Neural progenitor cell (in vitro differentiated cells): Measurements from ENCODE around the gene AGO1. TPM values are rescaled to one million over a fixed set of nuclear protein-coding genes. Genes with fewer than 3 reads are reported as not detected.
A peak's percentile ranks its signal among the peaks of the same experiment; 100 is the strongest.

Experiments used
- DNase-seq: peaks from one replicate; pipeline ENCODE4 v3.0.0-alpha.2; 2016; ENCODE audit warnings: low spot score
- H2AFZ ChIP-seq: fragments of 200-600 bp; sonication (generic); replicated peaks from 2 replicates; pipeline ENCODE4 v1.6.1; 2016; ENCODE audit warnings: antibody characterized with exemption
- H3F3A ChIP-seq: fragments of 200-600 bp; sonication (generic); 2 replicates; pipeline ENCODE4 v1.6.1; 2016; ENCODE audit warnings: antibody characterized with exemption, low read depth
- H3K27ac ChIP-seq: fragments of 200-600 bp; sonication (generic); 2 replicates; pipeline ENCODE4 v1.5.1; 2016; ENCODE audit warnings: mild to moderate bottlenecking
- H3K27me3 ChIP-seq: fragments of 200-600 bp; sonication (generic); 2 replicates; pipeline ENCODE4 v1.6.1; 2016; ENCODE audit warnings: mild to moderate bottlenecking, moderate library complexity
- H3K36me3 ChIP-seq: fragments of 200-600 bp; sonication (generic); 2 replicates; pipeline ENCODE4 v1.5.1; 2016
- H3K4me1 ChIP-seq: fragments of 200-600 bp; sonication (generic); 2 replicates; pipeline ENCODE4 v1.6.1; 2016; ENCODE audit warnings: mixed run types
- H3K4me2 ChIP-seq: fragments of 200-600 bp; sonication (generic); 2 replicates; pipeline ENCODE4 v1.6.1; 2016
- H3K4me3 ChIP-seq: fragments of 200-600 bp; sonication (generic); 2 replicates; pipeline ENCODE4 v1.5.1; 2016
- H3K79me2 ChIP-seq: fragments of 200-600 bp; sonication (generic); 2 replicates; pipeline ENCODE4 v1.6.1; 2016; ENCODE audit warnings: low read depth
- H3K9ac ChIP-seq: fragments of 200-600 bp; sonication (generic); 2 replicates; pipeline ENCODE4 v1.6.1; 2016
- H3K9me3 ChIP-seq: fragments of 200-600 bp; sonication (generic); 2 replicates; pipeline ENCODE4 v1.5.1; 2016; ENCODE audit warnings: low read depth
- H4K20me1 ChIP-seq: fragments of 200-600 bp; sonication (generic); 2 replicates; pipeline ENCODE4 v1.6.1; 2016; ENCODE audit warnings: low read depth
- H3K27ac Mint-ChIP-seq: 3 replicates; pipeline ENCODE4 v1.8.0; 2021; ENCODE audit warnings: mixed read lengths
- H3K27me3 Mint-ChIP-seq: 2 replicates; pipeline ENCODE4 v1.8.0; 2022; ENCODE audit warnings: low read depth, mild to moderate bottlenecking, inconsistent platforms, moderate library complexity, mixed read lengths; ENCODE audit not compliant: insufficient read depth
- H3K36me3 Mint-ChIP-seq: 3 replicates; pipeline ENCODE4 v1.8.0; 2021; ENCODE audit warnings: mixed read lengths
- H3K4me1 Mint-ChIP-seq: 3 replicates; pipeline ENCODE4 v1.8.0; 2021; ENCODE audit warnings: mixed read lengths
- H3K4me3 Mint-ChIP-seq: 3 replicates; pipeline ENCODE4 v1.8.0; 2021; ENCODE audit warnings: mild to moderate bottlenecking, moderate library complexity, mixed read lengths
- H3K9me3 Mint-ChIP-seq: 3 replicates; pipeline ENCODE4 v1.8.0; 2020; ENCODE audit warnings: mixed read lengths
- EZH2 ChIP-seq: fragments of 200-600 bp; sonication (generic); IDR thresholded peaks from 2 replicates; pipeline ENCODE4 v1.6.1; 2017; ENCODE audit warnings: antibody characterized with exemption, mild to moderate bottlenecking, moderate library complexity
- EZH2phosphoT487 ChIP-seq: fragments of 200-600 bp; sonication (generic); IDR thresholded peaks from 2 replicates; pipeline ENCODE4 v1.6.1; 2017; ENCODE audit warnings: antibody characterized with exemption
- total RNA-seq: library from RNA; depleted of rRNA; stranded (reverse); fragments of >200 nt; gene quantifications from 2 replicates; pipeline ENCODE4 v1.2.3, GENCODE V29; 2015; ENCODE audit warnings: low replicate concordance
- TF ChIP-seq, protein P1 (sequence below): fragments of 200-600 bp; sonication (generic); IDR thresholded peaks from 2 replicates; pipeline ENCODE4 v1.5.1; 2017; ENCODE audit warnings: antibody characterized with exemption, mild to moderate bottlenecking

Gene AGO1
- total RNA-seq, 1 donor from 2014 or later, result 24.1 TPM

- H3K4me1 Mint-ChIP-seq, result peaks cover 7% of the 10 kb centered on the region
- H3K36me3 Mint-ChIP-seq, result peaks cover 4% of the 10 kb centered on the region
- no peak for DNase-seq
- H3K4me3 Mint-ChIP-seq, result no peak overlapping the region
- H3K27me3 Mint-ChIP-seq, result no peaks in the 10 kb centered on the region
- no peak overlapping the region for H3K27ac ChIP-seq
- no peak overlapping the region for H3K27ac Mint-ChIP-seq
- no peak overlapping the region for H3K4me3 ChIP-seq
- H3K9me3 Mint-ChIP-seq, result no peaks in the 10 kb centered on the region
- no peaks in the 10 kb centered on the region for H3K79me2 ChIP-seq
- H3K9me3 ChIP-seq, result no peaks in the 10 kb centered on the region
- no peak overlapping the region for H3K4me2 ChIP-seq
- no peak overlapping the region for H2AFZ ChIP-seq
- no peak for TF ChIP-seq EZH2
- TF ChIP-seq, protein P1, sequence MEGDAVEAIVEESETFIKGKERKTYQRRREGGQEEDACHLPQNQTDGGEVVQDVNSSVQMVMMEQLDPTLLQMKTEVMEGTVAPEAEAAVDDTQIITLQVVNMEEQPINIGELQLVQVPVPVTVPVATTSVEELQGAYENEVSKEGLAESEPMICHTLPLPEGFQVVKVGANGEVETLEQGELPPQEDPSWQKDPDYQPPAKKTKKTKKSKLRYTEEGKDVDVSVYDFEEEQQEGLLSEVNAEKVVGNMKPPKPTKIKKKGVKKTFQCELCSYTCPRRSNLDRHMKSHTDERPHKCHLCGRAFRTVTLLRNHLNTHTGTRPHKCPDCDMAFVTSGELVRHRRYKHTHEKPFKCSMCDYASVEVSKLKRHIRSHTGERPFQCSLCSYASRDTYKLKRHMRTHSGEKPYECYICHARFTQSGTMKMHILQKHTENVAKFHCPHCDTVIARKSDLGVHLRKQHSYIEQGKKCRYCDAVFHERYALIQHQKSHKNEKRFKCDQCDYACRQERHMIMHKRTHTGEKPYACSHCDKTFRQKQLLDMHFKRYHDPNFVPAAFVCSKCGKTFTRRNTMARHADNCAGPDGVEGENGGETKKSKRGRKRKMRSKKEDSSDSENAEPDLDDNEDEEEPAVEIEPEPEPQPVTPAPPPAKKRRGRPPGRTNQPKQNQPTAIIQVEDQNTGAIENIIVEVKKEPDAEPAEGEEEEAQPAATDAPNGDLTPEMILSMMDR, result no peak
- no peak for TF ChIP-seq EZH2phosphoT487
- H3K27me3 ChIP-seq, result no peaks in the 10 kb centered on the region
- H3K36me3 ChIP-seq, result no peaks in the 10 kb centered on the region
- no peak overlapping the region for H3K9ac ChIP-seq
- no peaks in the 10 kb centered on the region for H4K20me1 ChIP-seq
- H3F3A ChIP-seq, result peaks cover 21% of the 10 kb centered on the region
- peaks cover 8% of the 10 kb centered on the region for H3K4me1 ChIP-seq
These were observed 42.7 kb downstream of the AGO1 start for GRCh38 chr1:35925741-35926140.

- Mint-ChIP-seq H3K36me3 (no peaks in the 10 kb centered on the region), H3K9me3 (no peaks in the 10 kb centered on the region), H3K4me3 (no peak overlapping the region), H3K27ac (no peak overlapping the region), H3K27me3 (no peaks in the 10 kb centered on the region), H3K4me1 (peaks cover 17% of the 10 kb centered on the region)
- Histone ChIP-seq H4K20me1 (peaks cover 7% of the 10 kb centered on the region), H3K4me1 (peaks cover 14% of the 10 kb centered on the region), H3K4me3 (no peak overlapping the region), H3K9ac (no peak overlapping the region), H3K4me2 (no peak overlapping the region), H3K27me3 (no peaks in the 10 kb centered on the region), H3K27ac (no peak overlapping the region), H3K36me3 (no peaks in the 10 kb centered on the region), H3K9me3 (no peaks in the 10 kb centered on the region), H3F3A (peaks cover 34% of the 10 kb centered on the region), H2AFZ (no peak overlapping the region), H3K79me2 (peaks cover 13% of the 10 kb centered on the region)
- TF ChIP-seq EZH2 (no peak), EZH2phosphoT487 (no peak)
- TF ChIP-seq, protein P1, result no peak
- no peak for DNase-seq
These were observed 44.5 kb downstream of the AGO1 start for GRCh38 chr1:35927472-35927871.

DNA sequence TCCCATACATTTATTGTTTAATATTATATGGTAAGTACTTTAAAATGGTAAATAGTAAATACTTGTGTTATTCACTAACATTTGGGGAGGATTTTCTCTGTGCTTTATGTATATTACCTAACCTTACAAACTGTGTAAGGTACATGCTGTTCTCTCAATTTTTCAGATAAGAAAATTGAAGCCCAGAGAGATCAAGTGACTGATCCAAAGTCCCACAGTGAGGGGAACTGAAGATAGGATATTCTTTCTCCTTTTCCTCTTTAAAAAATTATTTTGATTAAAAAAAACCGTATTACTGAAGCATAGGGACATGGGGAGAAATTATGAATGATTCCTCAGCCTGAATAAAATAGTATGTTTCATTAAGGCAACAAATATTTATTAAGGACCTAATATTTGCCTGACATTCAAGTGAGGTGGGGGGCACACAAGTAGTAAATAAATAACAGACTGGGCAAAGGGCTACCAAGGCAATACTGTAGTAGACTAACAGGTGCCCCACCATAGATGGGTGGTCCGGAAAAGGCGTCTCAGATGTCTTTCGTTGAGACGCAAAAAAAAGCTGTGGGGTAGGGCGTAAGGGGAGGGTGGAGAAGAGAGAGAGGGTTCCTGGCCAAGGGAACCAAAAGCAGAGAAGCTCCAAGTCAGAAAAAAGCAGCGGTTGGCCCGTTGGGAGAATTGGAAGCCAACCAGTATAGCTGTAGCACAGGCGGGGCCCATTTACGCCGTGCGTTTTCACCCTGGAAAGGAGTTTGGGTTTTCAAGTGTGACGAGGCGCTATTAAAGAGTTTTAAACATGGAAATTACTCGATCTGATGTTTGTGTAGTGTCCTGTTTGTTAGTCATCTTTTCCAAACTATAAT is 47.0 kb downstream of the AGO1 start:
- Histone ChIP-seq H3K36me3 (no peaks in the 10 kb centered on the region), H3K9me3 (no peaks in the 10 kb centered on the region), H3K4me3 (peak overlapping the region; percentile 94), H3F3A (peaks cover 34% of the 10 kb centered on the region), H3K79me2 (peaks cover 38% of the 10 kb centered on the region), H3K27me3 (no peaks in the 10 kb centered on the region), H4K20me1 (peaks cover 17% of the 10 kb centered on the region), H3K4me2 (peak overlapping the region; percentile 79), H3K27ac (peak overlapping the region; percentile 92), H3K4me1 (peaks cover 21% of the 10 kb centered on the region), H3K9ac (peak overlapping the region; percentile 44), H2AFZ (peak overlapping the region; percentile 88)
- Mint-ChIP-seq H3K9me3 (no peaks in the 10 kb centered on the region), H3K36me3 (no peaks in the 10 kb centered on the region), H3K4me1 (peaks cover 32% of the 10 kb centered on the region), H3K27ac (peak overlapping the region; percentile 89), H3K4me3 (peak overlapping the region; percentile 94), H3K27me3 (no peaks in the 10 kb centered on the region)
- peak; percentile 72 for DNase-seq
- TF ChIP-seq EZH2phosphoT487, result no peak
- no peak for TF ChIP-seq EZH2
- TF ChIP-seq, protein P1, result no peak
